IgD-negative memory B cell (primary cell): ENCODE data around the gene ARPC1A. TPM values are rescaled to one million over a fixed set of nuclear protein-coding genes. Genes with fewer than 3 reads are reported as not detected.
"Not testable (repeated sequence)": the region's sequence is repeated elsewhere in the genome, so short reads cannot be mapped to it uniquely, and the experiment has no call there.

Experiments
- H3K27ac Mint-ChIP-seq, 3 donors: one replicate each; pipeline ENCODE4 v1.8.0; 2020 to 2022; ENCODE audit warnings: mild to moderate bottlenecking in 3 of 3, mixed read lengths in 3 of 3, moderate library complexity in 1 of 3
- H3K27me3 Mint-ChIP-seq: one replicate; pipeline ENCODE4 v1.8.0; 2021; ENCODE audit warnings: mixed read lengths
- H3K36me3 Mint-ChIP-seq: one replicate; pipeline ENCODE4 v1.8.0; 2020; ENCODE audit warnings: mild to moderate bottlenecking, mixed read lengths
- H3K4me1 Mint-ChIP-seq, 3 donors: one replicate each; pipeline ENCODE4 v1.8.0; 2020 to 2022; ENCODE audit warnings: mixed read lengths in 3 of 3, mild to moderate bottlenecking in 1 of 3
- H3K4me3 Mint-ChIP-seq, 4 donors: one replicate each; pipeline ENCODE4 v1.8.0; 2020 to 2022; ENCODE audit warnings: mild to moderate bottlenecking in 4 of 4, mixed read lengths in 4 of 4, moderate library complexity in 3 of 4
- H3K9me3 Mint-ChIP-seq, 3 donors: one replicate each; pipeline ENCODE4 v1.8.0; 2020 to 2021; ENCODE audit warnings: mixed read lengths in 3 of 3, mild to moderate bottlenecking in 1 of 3
- polyA plus RNA-seq: library from polyadenylated mRNA; unstranded; fragments of 300-500 nt; fragmentation: Illumina TruSeq; gene quantifications from one replicate; pipeline ENCODE4 v1.2.3, GENCODE V29; 2021

The ARPC1A gene
- polyA plus RNA-seq, 1 donor from 2014 or later: 81.5 TPM

- H3K36me3 Mint-ChIP-seq: peaks cover 3% of the 10 kb centered on the region
- peak overlapping the region in 3 of 4 donors; percentile 80 to 86 (median 83) for H3K4me3 Mint-ChIP-seq
- H3K27me3 Mint-ChIP-seq: no peaks in the 10 kb centered on the region
- no peaks in the 10 kb centered on the region for H3K9me3 Mint-ChIP-seq
- peaks cover 0 to 4% (median 1%) of the 10 kb centered on the region in 3 donors for H3K4me1 Mint-ChIP-seq
- H3K27ac Mint-ChIP-seq: peak overlapping the region in 1 of 3 donors; percentile 67
These were observed 46.8 kb downstream of the ARPC1A start for GRCh38 chr7:99372275-99373090.

GRCh38 chr7:99373091-99374066, 47.7 kb downstream of the ARPC1A start:
- Mint-ChIP-seq H3K4me1 (peaks cover 0 to 9% (median 7%) of the 10 kb centered on the region in 3 donors), H3K36me3 (peaks cover 6% of the 10 kb centered on the region), H3K4me3 (peak overlapping the region; percentile 68 to 86 (median 84)), H3K27me3 (no peaks in the 10 kb centered on the region), H3K9me3 (no peaks in the 10 kb centered on the region), H3K27ac (peak overlapping the region; percentile 23 to 90 (median 67))

GRCh38 chr7:99374111-99375064, 48.7 kb downstream of the ARPC1A start, which contains the start of gene ARPC1B:
Gene ARPC1B, plus strand, starts transcription at chr7:99374730. Its CDS starts 10,985 bp downstream, at chr7:99385715.
- Mint-ChIP-seq H3K9me3 (peaks cover 0 to 2% (median 0%) of the 10 kb centered on the region in 3 donors), H3K27ac (peak within 1 kb of the TSS; percentile 73 to 95 (median 92)), H3K4me3 (peak within 1 kb of the TSS; percentile 83 to 91 (median 88)), H3K27me3 (no peaks in the 10 kb centered on the region), H3K4me1 (peaks cover 6 to 14% (median 11%) of the 10 kb centered on the region in 3 donors), H3K36me3 (peaks cover 7% of the 10 kb centered on the region)

GRCh38 chr7:99375070-99375807, 49.5 kb downstream of the ARPC1A start:
- Mint-ChIP-seq H3K4me3 (peak overlapping the region; percentile 83 to 91 (median 88)), H3K4me1 (peaks cover 11 to 22% (median 16%) of the 10 kb centered on the region in 3 donors), H3K9me3 (peaks cover 0 to 2% (median 0%) of the 10 kb centered on the region in 3 donors), H3K27ac (peak overlapping the region; percentile 73 to 95 (median 92)), H3K36me3 (peaks cover 9% of the 10 kb centered on the region), H3K27me3 (no peaks in the 10 kb centered on the region)

- H3K4me1 Mint-ChIP-seq: peaks cover 18 to 38% (median 25%) of the 10 kb centered on the region in 3 donors
These were observed 53.4 kb downstream of the ARPC1A start for GRCh38 chr7:99379043-99379577.

GRCh38 chr7:99379693-99380031, 54.0 kb downstream of the ARPC1A start:
- peaks cover 23 to 40% (median 25%) of the 10 kb centered on the region in 3 donors for H3K4me1 Mint-ChIP-seq
- H3K4me3 Mint-ChIP-seq: peak overlapping the region; percentile 73 to 88 (median 80)
- H3K27ac Mint-ChIP-seq: peak overlapping the region; percentile 92 to 99 (median 96)
- not testable (repeated sequence) for H3K36me3 Mint-ChIP-seq, H3K27me3 Mint-ChIP-seq, H3K9me3 Mint-ChIP-seq

More at GRCh38 chr7:99379043-99379577, 53.4 kb downstream of the ARPC1A start:
- Mint-ChIP-seq H3K4me3 (peak overlapping the region; percentile 73 to 88 (median 80)), H3K9me3 (peaks cover 0 to 2% (median 0%) of the 10 kb centered on the region in 3 donors), H3K36me3 (peaks cover 9% of the 10 kb centered on the region), H3K27ac (peak overlapping the region; percentile 92 to 99 (median 96)), H3K27me3 (no peaks in the 10 kb centered on the region)

GRCh38 chr7:99380032-99380822, 54.5 kb downstream of the ARPC1A start:
- Mint-ChIP-seq H3K4me3 (peak overlapping the region; percentile 73 to 88 (median 80)), H3K27ac (peak overlapping the region; percentile 92 to 99 (median 96)), H3K4me1 (peaks cover 23 to 40% (median 27%) of the 10 kb centered on the region in 3 donors), H3K27me3 (no peaks in the 10 kb centered on the region), H3K9me3 (peaks cover 0 to 2% (median 0%) of the 10 kb centered on the region in 3 donors), H3K36me3 (peaks cover 9% of the 10 kb centered on the region)

GRCh38 chr7:99380823-99381663, 55.3 kb downstream of the ARPC1A start:
- no peaks in the 10 kb centered on the region for H3K27me3 Mint-ChIP-seq
- H3K36me3 Mint-ChIP-seq: peaks cover 9% of the 10 kb centered on the region
- H3K9me3 Mint-ChIP-seq: peaks cover 0 to 2% (median 0%) of the 10 kb centered on the region in 3 donors
- H3K27ac Mint-ChIP-seq: peak overlapping the region; percentile 92 to 99 (median 96)
- H3K4me1 Mint-ChIP-seq: peaks cover 23 to 40% (median 27%) of the 10 kb centered on the region in 3 donors
- H3K4me3 Mint-ChIP-seq: peak overlapping the region; percentile 73 to 88 (median 80)

- H3K4me1 Mint-ChIP-seq: peaks cover 23 to 37% (median 27%) of the 10 kb centered on the region in 3 donors
- H3K9me3 Mint-ChIP-seq: peaks cover 0 to 2% (median 0%) of the 10 kb centered on the region in 3 donors
- H3K4me3 Mint-ChIP-seq: peak overlapping the region in 3 of 4 donors; percentile 73 to 83 (median 76)
- H3K36me3 Mint-ChIP-seq: peaks cover 9% of the 10 kb centered on the region
- peak overlapping the region; percentile 92 to 99 (median 96) for H3K27ac Mint-ChIP-seq
- no peaks in the 10 kb centered on the region for H3K27me3 Mint-ChIP-seq
These were observed 56.0 kb downstream of the ARPC1A start for GRCh38 chr7:99381664-99382075.

GRCh38 chr7:99383203-99383602, 57.5 kb downstream of the ARPC1A start:
- H3K4me1 Mint-ChIP-seq: peaks cover 21 to 31% (median 23%) of the 10 kb centered on the region in 3 donors
- no peaks in the 10 kb centered on the region for H3K27me3 Mint-ChIP-seq
- peak overlapping the region in 2 of 3 donors; percentile 38 to 91 for H3K27ac Mint-ChIP-seq
- H3K9me3 Mint-ChIP-seq: peaks cover 0 to 2% (median 0%) of the 10 kb centered on the region in 3 donors
- peak overlapping the region in 2 of 4 donors; percentile 41 to 43 for H3K4me3 Mint-ChIP-seq
- peaks cover 5% of the 10 kb centered on the region for H3K36me3 Mint-ChIP-seq

GRCh38 chr7:99383791-99384370, 58.2 kb downstream of the ARPC1A start:
- H3K27me3 Mint-ChIP-seq: no peaks in the 10 kb centered on the region
- peak overlapping the region in 2 of 4 donors; percentile 41 to 43 for H3K4me3 Mint-ChIP-seq
- peaks cover 20 to 31% (median 23%) of the 10 kb centered on the region in 3 donors for H3K4me1 Mint-ChIP-seq
- H3K36me3 Mint-ChIP-seq: peaks cover 7% of the 10 kb centered on the region
- H3K9me3 Mint-ChIP-seq: peaks cover 0 to 2% (median 0%) of the 10 kb centered on the region in 3 donors
- H3K27ac Mint-ChIP-seq: peak overlapping the region; percentile 19 to 78 (median 38)
